ENCODE data around the gene NUFIP2.

GRCh38 chr17:29237476-29238132, 56.3 kb downstream of the NUFIP2 start:
- TF ChIP-seq GATA3 (IDR thresholded peaks at IDR 0.05; ENCODE audit: low read depth, low read length) (no peak), GATA2 (IDR thresholded peaks at IDR 0.05; ENCODE audit: low read depth, low read length) (no peak)
